ENCODE results near the gene TTC27. TPM values are rescaled to one million over a fixed set of nuclear protein-coding genes. Genes with fewer than 3 reads are reported as not detected.

Gene TTC27
- total and polyA plus RNA-seq, 4 donors: 3.5 to 13.5 (median 6.3) TPM

DNA sequence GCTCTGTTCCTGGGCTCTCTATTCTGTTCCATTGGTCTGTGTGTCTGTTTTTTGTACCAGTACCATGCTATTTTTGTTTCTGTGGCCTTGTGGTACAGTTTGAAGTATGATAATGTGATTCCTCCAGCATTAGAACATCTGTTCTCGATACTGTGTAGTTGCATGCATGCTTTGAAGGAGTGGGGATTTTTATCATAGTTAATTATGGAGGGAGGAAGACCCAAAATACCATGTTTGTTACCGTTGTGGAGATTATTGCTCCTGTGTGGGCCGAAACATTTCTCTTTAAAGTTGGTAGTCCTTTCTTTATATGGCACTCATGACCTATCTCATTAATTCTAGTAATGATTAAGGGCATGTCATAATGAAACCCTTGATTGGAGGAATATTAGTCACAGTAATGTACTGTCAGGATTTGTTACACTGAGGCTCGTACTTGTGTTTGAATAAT lies 87.6 kb downstream of the TTC27 start:
- H3K27ac ChIP-seq (ENCODE audit: low read depth in 1 of 2, low read length in 2 of 2): no peak overlapping the region
- no peaks in the 10 kb centered on the region for H3K27me3 ChIP-seq (ENCODE audit: control insufficient read depth in 4 of 4, insufficient read depth in 4 of 4, low read length in 3 of 4)
- H3K4me1 ChIP-seq (ENCODE audit: control insufficient read depth in 4 of 4, insufficient read depth in 4 of 4, low read length in 3 of 4): peaks cover 0 to 4% (median 3%) of the 10 kb centered on the region in 4 donors
- TF ChIP-seq, protein P1, sequence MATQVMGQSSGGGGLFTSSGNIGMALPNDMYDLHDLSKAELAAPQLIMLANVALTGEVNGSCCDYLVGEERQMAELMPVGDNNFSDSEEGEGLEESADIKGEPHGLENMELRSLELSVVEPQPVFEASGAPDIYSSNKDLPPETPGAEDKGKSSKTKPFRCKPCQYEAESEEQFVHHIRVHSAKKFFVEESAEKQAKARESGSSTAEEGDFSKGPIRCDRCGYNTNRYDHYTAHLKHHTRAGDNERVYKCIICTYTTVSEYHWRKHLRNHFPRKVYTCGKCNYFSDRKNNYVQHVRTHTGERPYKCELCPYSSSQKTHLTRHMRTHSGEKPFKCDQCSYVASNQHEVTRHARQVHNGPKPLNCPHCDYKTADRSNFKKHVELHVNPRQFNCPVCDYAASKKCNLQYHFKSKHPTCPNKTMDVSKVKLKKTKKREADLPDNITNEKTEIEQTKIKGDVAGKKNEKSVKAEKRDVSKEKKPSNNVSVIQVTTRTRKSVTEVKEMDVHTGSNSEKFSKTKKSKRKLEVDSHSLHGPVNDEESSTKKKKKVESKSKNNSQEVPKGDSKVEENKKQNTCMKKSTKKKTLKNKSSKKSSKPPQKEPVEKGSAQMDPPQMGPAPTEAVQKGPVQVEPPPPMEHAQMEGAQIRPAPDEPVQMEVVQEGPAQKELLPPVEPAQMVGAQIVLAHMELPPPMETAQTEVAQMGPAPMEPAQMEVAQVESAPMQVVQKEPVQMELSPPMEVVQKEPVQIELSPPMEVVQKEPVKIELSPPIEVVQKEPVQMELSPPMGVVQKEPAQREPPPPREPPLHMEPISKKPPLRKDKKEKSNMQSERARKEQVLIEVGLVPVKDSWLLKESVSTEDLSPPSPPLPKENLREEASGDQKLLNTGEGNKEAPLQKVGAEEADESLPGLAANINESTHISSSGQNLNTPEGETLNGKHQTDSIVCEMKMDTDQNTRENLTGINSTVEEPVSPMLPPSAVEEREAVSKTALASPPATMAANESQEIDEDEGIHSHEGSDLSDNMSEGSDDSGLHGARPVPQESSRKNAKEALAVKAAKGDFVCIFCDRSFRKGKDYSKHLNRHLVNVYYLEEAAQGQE (IDR thresholded peaks at IDR 0.05): no peak
- TF ChIP-seq JUND (IDR thresholded peaks at IDR 0.05): no peak
- TF ChIP-seq NR2F2 (IDR thresholded peaks at IDR 0.05): no peak
- TF ChIP-seq EGR1 (IDR thresholded peaks at IDR 0.05; ENCODE audit: low read depth in 2 of 2): no peak
- no peak for TF ChIP-seq YY1 (IDR thresholded peaks at IDR 0.05)
- TF ChIP-seq, protein P2, sequence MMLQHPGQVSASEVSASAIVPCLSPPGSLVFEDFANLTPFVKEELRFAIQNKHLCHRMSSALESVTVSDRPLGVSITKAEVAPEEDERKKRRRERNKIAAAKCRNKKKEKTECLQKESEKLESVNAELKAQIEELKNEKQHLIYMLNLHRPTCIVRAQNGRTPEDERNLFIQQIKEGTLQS (IDR thresholded peaks at IDR 0.05): no peak
- no peak for TF ChIP-seq GABPA (IDR thresholded peaks at IDR 0.05 in 1 of 2, conservative IDR thresholded peaks at IDR 0.05 in 1 of 2)
- TF ChIP-seq SP1 (IDR thresholded peaks at IDR 0.05): no peak
- no peak for TF ChIP-seq FOXA2 (IDR thresholded peaks at IDR 0.05)
- TF ChIP-seq, protein P3, sequence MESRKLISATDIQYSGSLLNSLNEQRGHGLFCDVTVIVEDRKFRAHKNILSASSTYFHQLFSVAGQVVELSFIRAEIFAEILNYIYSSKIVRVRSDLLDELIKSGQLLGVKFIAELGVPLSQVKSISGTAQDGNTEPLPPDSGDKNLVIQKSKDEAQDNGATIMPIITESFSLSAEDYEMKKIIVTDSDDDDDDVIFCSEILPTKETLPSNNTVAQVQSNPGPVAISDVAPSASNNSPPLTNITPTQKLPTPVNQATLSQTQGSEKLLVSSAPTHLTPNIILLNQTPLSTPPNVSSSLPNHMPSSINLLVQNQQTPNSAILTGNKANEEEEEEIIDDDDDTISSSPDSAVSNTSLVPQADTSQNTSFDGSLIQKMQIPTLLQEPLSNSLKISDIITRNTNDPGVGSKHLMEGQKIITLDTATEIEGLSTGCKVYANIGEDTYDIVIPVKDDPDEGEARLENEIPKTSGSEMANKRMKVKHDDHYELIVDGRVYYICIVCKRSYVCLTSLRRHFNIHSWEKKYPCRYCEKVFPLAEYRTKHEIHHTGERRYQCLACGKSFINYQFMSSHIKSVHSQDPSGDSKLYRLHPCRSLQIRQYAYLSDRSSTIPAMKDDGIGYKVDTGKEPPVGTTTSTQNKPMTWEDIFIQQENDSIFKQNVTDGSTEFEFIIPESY (IDR thresholded peaks at IDR 0.05): no peak
- H3K4me3 ChIP-seq (ENCODE audit: low read depth in 1 of 3, low read length in 3 of 3): no peak overlapping the region
- WGBS: 76% methylated on average over 4 of the region's 4 CpGs
- H3K9ac ChIP-seq (ENCODE audit: low read depth in 1 of 2, low read length in 2 of 2): no peak overlapping the region
- no peak for DNase-seq (ENCODE audit: low spot score)
- H3K36me3 ChIP-seq (ENCODE audit: control insufficient read depth in 4 of 4, insufficient read depth in 3 of 4, low read depth in 1 of 4, low read length in 3 of 4): no peaks in the 10 kb centered on the region
- H3K9me3 ChIP-seq (ENCODE audit: control insufficient read depth in 4 of 4, low read length in 3 of 4): no peaks in the 10 kb centered on the region

DNA sequence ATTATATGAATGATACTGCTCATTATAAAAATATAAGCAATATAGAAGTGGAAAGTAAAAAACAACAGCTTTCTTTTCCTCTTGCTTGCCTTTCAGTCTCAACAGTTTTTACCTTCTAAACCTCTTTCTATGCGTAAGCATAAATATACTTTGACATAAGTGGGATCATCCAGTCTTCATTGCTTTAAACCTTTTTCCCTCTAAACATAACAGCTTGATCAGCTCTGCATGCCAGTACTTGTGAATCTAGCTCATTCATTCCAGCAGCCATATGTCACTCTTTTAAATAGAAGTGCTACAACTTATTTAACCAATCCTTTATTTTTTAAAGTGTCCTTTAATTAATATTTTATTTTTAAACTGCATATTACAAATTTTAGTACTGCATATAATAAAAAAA lies 88.1 kb downstream of the TTC27 start:
- Histone ChIP-seq H3K27ac (ENCODE audit: low read depth in 1 of 2, low read length in 2 of 2) (no peak overlapping the region), H3K4me3 (ENCODE audit: low read depth in 1 of 3, low read length in 3 of 3) (no peak overlapping the region), H3K27me3 (ENCODE audit: control insufficient read depth in 4 of 4, insufficient read depth in 4 of 4, low read length in 3 of 4) (no peaks in the 10 kb centered on the region), H3K9me3 (ENCODE audit: control insufficient read depth in 4 of 4, low read length in 3 of 4) (no peaks in the 10 kb centered on the region), H3K9ac (ENCODE audit: low read depth in 1 of 2, low read length in 2 of 2) (no peak overlapping the region), H3K36me3 (ENCODE audit: control insufficient read depth in 4 of 4, insufficient read depth in 3 of 4, low read depth in 1 of 4, low read length in 3 of 4) (no peaks in the 10 kb centered on the region), H3K4me1 (ENCODE audit: control insufficient read depth in 4 of 4, insufficient read depth in 4 of 4, low read length in 3 of 4) (peaks cover 0 to 9% (median 6%) of the 10 kb centered on the region in 4 donors)
- WGBS: 99% methylated on average over 1 of the region's 1 CpG
- no peak for DNase-seq (ENCODE audit: low spot score)
- TF ChIP-seq, protein P4, sequence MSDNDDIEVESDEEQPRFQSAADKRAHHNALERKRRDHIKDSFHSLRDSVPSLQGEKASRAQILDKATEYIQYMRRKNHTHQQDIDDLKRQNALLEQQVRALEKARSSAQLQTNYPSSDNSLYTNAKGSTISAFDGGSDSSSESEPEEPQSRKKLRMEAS (IDR thresholded peaks at IDR 0.05): no peak
- TF ChIP-seq HNF4G (IDR thresholded peaks at IDR 0.05) (no peak), YY1 (IDR thresholded peaks at IDR 0.05) (no peak), EGR1 (IDR thresholded peaks at IDR 0.05; ENCODE audit: low read depth in 2 of 2) (no peak), TAF1 (conservative IDR thresholded peaks at IDR 0.05) (no peak), FOXA1 (IDR thresholded peaks at IDR 0.05) (no peak), JUND (IDR thresholded peaks at IDR 0.05) (no peak), RXRA (IDR thresholded peaks at IDR 0.05) (no peak), NR2F2 (IDR thresholded peaks at IDR 0.05) (no peak), HNF4A (conservative IDR thresholded peaks at IDR 0.05) (no peak), SP1 (IDR thresholded peaks at IDR 0.05) (no peak), GABPA (IDR thresholded peaks at IDR 0.05 in 1 of 2, conservative IDR thresholded peaks at IDR 0.05 in 1 of 2) (no peak), FOXA2 (IDR thresholded peaks at IDR 0.05) (no peak)
- TF ChIP-seq, protein P2 (IDR thresholded peaks at IDR 0.05): no peak
- TF ChIP-seq, protein P1 (IDR thresholded peaks at IDR 0.05): no peak
- TF ChIP-seq, protein P5, sequence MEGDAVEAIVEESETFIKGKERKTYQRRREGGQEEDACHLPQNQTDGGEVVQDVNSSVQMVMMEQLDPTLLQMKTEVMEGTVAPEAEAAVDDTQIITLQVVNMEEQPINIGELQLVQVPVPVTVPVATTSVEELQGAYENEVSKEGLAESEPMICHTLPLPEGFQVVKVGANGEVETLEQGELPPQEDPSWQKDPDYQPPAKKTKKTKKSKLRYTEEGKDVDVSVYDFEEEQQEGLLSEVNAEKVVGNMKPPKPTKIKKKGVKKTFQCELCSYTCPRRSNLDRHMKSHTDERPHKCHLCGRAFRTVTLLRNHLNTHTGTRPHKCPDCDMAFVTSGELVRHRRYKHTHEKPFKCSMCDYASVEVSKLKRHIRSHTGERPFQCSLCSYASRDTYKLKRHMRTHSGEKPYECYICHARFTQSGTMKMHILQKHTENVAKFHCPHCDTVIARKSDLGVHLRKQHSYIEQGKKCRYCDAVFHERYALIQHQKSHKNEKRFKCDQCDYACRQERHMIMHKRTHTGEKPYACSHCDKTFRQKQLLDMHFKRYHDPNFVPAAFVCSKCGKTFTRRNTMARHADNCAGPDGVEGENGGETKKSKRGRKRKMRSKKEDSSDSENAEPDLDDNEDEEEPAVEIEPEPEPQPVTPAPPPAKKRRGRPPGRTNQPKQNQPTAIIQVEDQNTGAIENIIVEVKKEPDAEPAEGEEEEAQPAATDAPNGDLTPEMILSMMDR (IDR thresholded peaks at IDR 0.05; ENCODE audit: low read depth, low read length, missing input control): no peak

Measured in liver (tissue), 9 donors.